ENCODE results near the gene ALS2CL.

Gene ALS2CL

DNA sequence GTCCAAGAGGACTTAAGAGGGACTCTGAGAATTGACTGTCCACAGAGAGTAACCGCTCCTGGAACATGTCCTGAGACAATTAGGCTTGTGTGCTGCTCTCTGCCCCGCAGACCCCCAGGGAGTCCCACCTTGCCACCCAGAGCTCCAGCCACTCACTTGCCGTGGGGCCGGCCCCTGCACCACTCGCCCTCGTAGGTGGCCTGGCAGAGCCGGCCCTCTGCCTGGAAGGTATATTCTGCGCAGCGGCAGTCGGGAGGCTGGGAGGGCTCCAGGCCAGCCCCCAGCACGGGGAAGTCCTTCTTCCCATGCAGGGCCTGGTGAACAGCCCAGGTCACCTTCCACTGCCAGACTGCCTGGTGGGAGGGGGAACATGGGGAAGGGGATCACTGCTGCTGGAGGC, 10.5 kb downstream of the ALS2CL start:
- Histone ChIP-seq H3K4me3 (ENCODE audit: low read length) (no peak overlapping the region), H3K9ac (ENCODE audit: low read depth, low read length) (no peak overlapping the region), H3K27ac (ENCODE audit: low read depth, low read length) (no peak overlapping the region), H3K36me3 (ENCODE audit: insufficient read depth, low read length) (no peaks in the 10 kb centered on the region), H3K9me3 (ENCODE audit: insufficient read depth, low read depth, low read length) (no peaks in the 10 kb centered on the region), H3K27me3 (ENCODE audit: insufficient read depth, low read length) (no peaks in the 10 kb centered on the region; the same call in 1 of the 2 replicates), H3K4me1 (ENCODE audit: insufficient read depth, low read length) (no peaks in the 10 kb centered on the region)
- 92% methylated on average over 11 of the region's 11 CpGs for WGBS

DNA sequence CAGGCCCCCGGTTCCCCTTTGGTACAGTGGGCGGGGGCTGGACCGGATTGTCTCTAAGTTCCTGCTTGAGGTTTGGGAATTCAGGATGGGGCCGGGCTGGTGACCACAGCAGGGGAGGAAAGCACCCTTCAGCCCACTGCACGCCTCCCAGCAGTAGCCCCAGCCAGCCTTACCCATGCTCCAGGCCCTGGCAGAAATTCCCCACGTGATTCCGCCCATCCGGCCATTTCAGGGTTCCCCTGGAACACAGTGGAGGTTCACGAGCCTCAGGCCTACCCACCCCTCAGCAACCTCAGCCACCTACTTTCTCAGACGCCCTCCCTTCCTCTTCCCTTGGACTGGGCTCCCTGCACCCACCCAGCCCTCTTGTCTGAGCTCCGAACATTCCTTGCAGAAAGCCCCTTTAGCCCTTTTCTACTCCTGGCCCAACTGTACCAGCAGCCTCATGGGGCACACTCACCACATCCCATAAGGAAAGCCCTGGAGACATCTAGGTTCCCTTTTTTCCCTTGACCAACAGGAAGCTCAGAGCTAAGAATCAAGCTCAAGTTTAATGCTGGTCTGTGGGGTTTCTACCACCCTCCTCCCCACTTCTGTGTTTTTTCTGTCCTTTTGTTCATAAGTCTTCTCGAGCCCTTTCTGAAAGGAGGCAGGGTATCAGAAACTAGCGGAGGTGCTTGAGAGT, 11.5 kb downstream of the ALS2CL start:
- no peaks in the 10 kb centered on the region for H3K4me1 ChIP-seq (ENCODE audit: insufficient read depth, low read length)
- WGBS: 92% methylated on average over 13 of the region's 13 CpGs
- no peaks in the 10 kb centered on the region for H3K36me3 ChIP-seq (ENCODE audit: insufficient read depth, low read length)
- H3K4me3 ChIP-seq (ENCODE audit: low read length): no peak overlapping the region
- H3K27ac ChIP-seq (ENCODE audit: low read depth, low read length): no peak overlapping the region
- no peaks in the 10 kb centered on the region for H3K27me3 ChIP-seq (ENCODE audit: insufficient read depth, low read length)
- H3K9me3 ChIP-seq (ENCODE audit: insufficient read depth, low read depth, low read length): no peaks in the 10 kb centered on the region
- no peak overlapping the region for H3K9ac ChIP-seq (ENCODE audit: low read depth, low read length)

- H3K36me3 ChIP-seq (ENCODE audit: insufficient read depth, low read length): no peaks in the 10 kb centered on the region
- H3K9me3 ChIP-seq (ENCODE audit: insufficient read depth, low read depth, low read length): no peaks in the 10 kb centered on the region
- no peaks in the 10 kb centered on the region for H3K27me3 ChIP-seq (ENCODE audit: insufficient read depth, low read length)
- H3K27ac ChIP-seq (ENCODE audit: low read depth, low read length): no peak overlapping the region
- H3K4me1 ChIP-seq (ENCODE audit: insufficient read depth, low read length): no peaks in the 10 kb centered on the region
- H3K9ac ChIP-seq (ENCODE audit: low read depth, low read length): no peak overlapping the region
- no peak overlapping the region for H3K4me3 ChIP-seq (ENCODE audit: low read length)
- 92% methylated on average over 10 of the region's 10 CpGs for WGBS
Measured at GRCh38 chr3:46681387-46681786, 12.1 kb downstream of the ALS2CL start.

GRCh38 chr3:46680298-46680826, 13.1 kb downstream of the ALS2CL start:
- Histone ChIP-seq H3K9me3 (ENCODE audit: insufficient read depth, low read depth, low read length) (no peaks in the 10 kb centered on the region), H3K4me3 (ENCODE audit: low read length) (no peak overlapping the region), H3K36me3 (ENCODE audit: insufficient read depth, low read length) (no peaks in the 10 kb centered on the region), H3K27me3 (ENCODE audit: insufficient read depth, low read length) (no peaks in the 10 kb centered on the region), H3K4me1 (ENCODE audit: insufficient read depth, low read length) (no peaks in the 10 kb centered on the region), H3K27ac (ENCODE audit: low read depth, low read length) (no peak overlapping the region), H3K9ac (ENCODE audit: low read depth, low read length) (no peak overlapping the region)
- WGBS: 92% methylated on average over 9 of the region's 9 CpGs

- Histone ChIP-seq H3K27me3 (ENCODE audit: insufficient read depth, low read length) (no peaks in the 10 kb centered on the region), H3K4me1 (ENCODE audit: insufficient read depth, low read length) (no peaks in the 10 kb centered on the region), H3K9me3 (ENCODE audit: insufficient read depth, low read depth, low read length) (no peaks in the 10 kb centered on the region), H3K36me3 (ENCODE audit: insufficient read depth, low read length) (no peaks in the 10 kb centered on the region), H3K27ac (ENCODE audit: low read depth, low read length) (no peak overlapping the region), H3K4me3 (ENCODE audit: low read length) (no peak overlapping the region), H3K9ac (ENCODE audit: low read depth, low read length) (no peak overlapping the region)
- WGBS: 91% methylated on average over 5 of the region's 5 CpGs
Measured at GRCh38 chr3:46679681-46680080, 13.8 kb downstream of the ALS2CL start.

GRCh38 chr3:46678280-46678679, 15.2 kb downstream of the ALS2CL start:
- Histone ChIP-seq H3K4me1 (ENCODE audit: insufficient read depth, low read length) (no peaks in the 10 kb centered on the region), H3K27me3 (ENCODE audit: insufficient read depth, low read length) (no peaks in the 10 kb centered on the region), H3K9ac (ENCODE audit: low read depth, low read length) (no peak overlapping the region), H3K27ac (ENCODE audit: low read depth, low read length) (no peak overlapping the region), H3K4me3 (ENCODE audit: low read length) (no peak overlapping the region), H3K36me3 (ENCODE audit: insufficient read depth, low read length) (no peaks in the 10 kb centered on the region), H3K9me3 (ENCODE audit: insufficient read depth, low read depth, low read length) (no peaks in the 10 kb centered on the region)
- 94% methylated on average over 6 of the region's 6 CpGs for WGBS

- Histone ChIP-seq H3K9ac (ENCODE audit: low read depth, low read length) (no peak overlapping the region), H3K27ac (ENCODE audit: low read depth, low read length) (no peak overlapping the region), H3K4me1 (ENCODE audit: insufficient read depth, low read length) (no peaks in the 10 kb centered on the region), H3K27me3 (ENCODE audit: insufficient read depth, low read length) (no peaks in the 10 kb centered on the region), H3K9me3 (ENCODE audit: insufficient read depth, low read depth, low read length) (no peaks in the 10 kb centered on the region), H3K4me3 (ENCODE audit: low read length) (no peak overlapping the region), H3K36me3 (ENCODE audit: insufficient read depth, low read length) (no peaks in the 10 kb centered on the region)
- 80% methylated on average over 6 of the region's 6 CpGs for WGBS
Measured at GRCh38 chr3:46677411-46677726, 16.1 kb downstream of the ALS2CL start.

DNA sequence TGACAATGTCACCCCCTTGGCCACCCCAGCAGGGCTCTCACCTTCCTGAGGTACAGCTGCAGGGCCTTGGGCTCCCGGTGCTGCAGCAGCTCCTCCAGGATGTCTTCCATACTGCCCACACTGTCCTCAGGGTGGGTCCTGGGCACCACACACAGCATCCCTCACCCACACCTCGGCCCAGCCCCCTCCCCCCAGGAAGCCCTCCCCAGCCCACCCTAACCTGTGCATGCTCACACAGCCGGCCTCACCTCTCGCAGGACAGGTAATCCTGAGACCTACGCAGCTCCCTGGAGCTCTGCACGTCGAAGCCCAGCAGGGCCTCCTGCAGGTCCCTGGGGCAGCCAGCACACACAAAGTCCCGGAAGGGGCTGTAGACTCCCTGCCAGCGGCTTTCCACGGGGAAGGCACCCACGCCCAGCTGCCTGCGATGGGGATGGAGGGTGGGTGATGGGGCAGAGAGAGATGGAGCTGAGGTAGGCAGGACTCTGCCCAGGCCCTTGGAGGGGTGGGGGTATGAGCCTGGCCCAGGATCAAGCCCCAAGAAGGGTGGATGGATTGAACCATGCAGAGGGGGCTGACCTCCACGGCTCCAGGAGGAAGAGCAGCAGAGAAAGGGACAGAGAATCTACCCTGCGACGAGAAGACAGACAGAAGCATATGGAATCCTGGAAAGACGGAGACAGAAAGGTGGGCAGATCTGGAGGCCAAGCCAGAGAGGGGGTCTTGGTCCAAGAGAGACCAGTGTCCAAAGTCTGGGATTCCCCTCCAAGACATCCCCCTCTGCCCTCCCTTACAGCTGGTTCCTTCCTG, 16.7 kb downstream of the ALS2CL start:
- H3K27me3 ChIP-seq (ENCODE audit: insufficient read depth, low read length): no peaks in the 10 kb centered on the region

GRCh38 chr3:46675843-46676567, 17.5 kb downstream of the ALS2CL start:
- H3K27ac ChIP-seq (ENCODE audit: low read depth, low read length): no peak overlapping the region
- no peak overlapping the region for H3K9ac ChIP-seq (ENCODE audit: low read depth, low read length)
- no peaks in the 10 kb centered on the region for H3K9me3 ChIP-seq (ENCODE audit: insufficient read depth, low read depth, low read length)
- H3K4me1 ChIP-seq (ENCODE audit: insufficient read depth, low read length): no peaks in the 10 kb centered on the region
- no peaks in the 10 kb centered on the region for H3K36me3 ChIP-seq (ENCODE audit: insufficient read depth, low read length)
- WGBS: 93% methylated on average over 9 of the region's 9 CpGs
- H3K4me3 ChIP-seq (ENCODE audit: low read length): no peak overlapping the region
- no peaks in the 10 kb centered on the region for H3K27me3 ChIP-seq (ENCODE audit: insufficient read depth, low read length)

More for the DNA sequence above, 16.7 kb downstream of the ALS2CL start:
- Histone ChIP-seq H3K9me3 (ENCODE audit: insufficient read depth, low read depth, low read length) (no peaks in the 10 kb centered on the region), H3K27ac (ENCODE audit: low read depth, low read length) (no peak overlapping the region), H3K4me3 (ENCODE audit: low read length) (no peak overlapping the region), H3K9ac (ENCODE audit: low read depth, low read length) (no peak overlapping the region), H3K4me1 (ENCODE audit: insufficient read depth, low read length) (no peaks in the 10 kb centered on the region), H3K36me3 (ENCODE audit: insufficient read depth, low read length) (no peaks in the 10 kb centered on the region)
- WGBS: 86% methylated on average over 16 of the region's 16 CpGs

DNA sequence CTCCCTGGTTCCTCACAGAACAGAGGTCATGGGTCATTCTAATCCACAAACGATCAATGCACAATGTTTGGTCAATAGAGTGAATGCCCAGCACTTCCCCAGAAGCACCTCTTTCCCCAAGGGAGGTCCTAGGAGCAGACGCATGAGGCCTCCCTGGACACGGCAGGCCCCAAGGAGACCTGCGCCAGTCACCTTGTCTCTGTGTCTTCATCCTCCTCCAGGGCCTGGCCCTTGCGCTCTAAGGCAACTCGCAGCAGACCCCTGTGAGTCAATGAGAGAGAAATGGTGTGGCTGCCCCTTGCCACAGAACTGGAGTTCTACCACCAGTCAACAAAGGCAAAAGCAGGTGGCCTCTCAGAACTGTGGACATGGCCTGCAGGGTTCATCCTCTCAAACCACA, 18.1 kb downstream of the ALS2CL start:
- Histone ChIP-seq H3K4me3 (ENCODE audit: low read length) (no peak overlapping the region), H3K9ac (ENCODE audit: low read depth, low read length) (no peak overlapping the region), H3K27ac (ENCODE audit: low read depth, low read length) (no peak overlapping the region), H3K36me3 (ENCODE audit: insufficient read depth, low read length) (no peaks in the 10 kb centered on the region), H3K4me1 (ENCODE audit: insufficient read depth, low read length) (no peaks in the 10 kb centered on the region), H3K27me3 (ENCODE audit: insufficient read depth, low read length) (no peaks in the 10 kb centered on the region), H3K9me3 (ENCODE audit: insufficient read depth, low read depth, low read length) (no peaks in the 10 kb centered on the region)
- WGBS: 92% methylated on average over 6 of the region's 6 CpGs
